SH-SY5Y (cell line): ENCODE results near the gene CLEC7A.

ENCODE experiments used
- GATA2 ChIP-seq: IDR thresholded peaks from 2 replicates; pipeline ENCODE4 v1.6.1; 2011; ENCODE audit warnings: mild to moderate bottlenecking, low read depth, low read length
- GATA3 ChIP-seq: IDR thresholded peaks from 2 replicates; pipeline ENCODE4 v1.6.1; 2011; ENCODE audit warnings: low read depth, mild to moderate bottlenecking, low read length, moderate library complexity

DNA sequence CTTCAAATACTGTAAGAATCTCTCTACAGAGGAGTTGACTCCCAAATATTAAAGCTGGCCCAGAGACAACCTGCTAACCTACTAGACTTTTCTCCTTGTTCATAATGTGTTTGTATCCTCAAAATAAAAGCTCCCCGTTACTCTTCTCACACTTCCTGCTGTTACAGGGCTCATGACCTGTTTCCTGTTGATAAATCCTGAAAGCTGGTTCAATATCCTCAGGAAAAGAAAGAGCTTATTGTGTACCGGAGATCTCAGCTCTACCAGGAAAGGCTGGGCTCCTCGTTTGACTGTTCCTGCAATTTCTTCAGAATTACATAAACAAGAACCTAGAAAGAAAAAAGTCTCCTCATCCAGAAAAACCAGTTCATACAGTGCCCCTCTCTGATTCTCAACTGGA lies 62.1 kb downstream of the CLEC7A start:
- TF ChIP-seq GATA2 (no peak), GATA3 (no peak)
